ENCODE data around the gene TCEANC2. TPM values are rescaled to one million over a fixed set of nuclear protein-coding genes. Genes with fewer than 3 reads are reported as not detected.

The TCEANC2 gene
- total and polyA plus RNA-seq, 2 donors (not counting 3 experiments of a cell fraction or from before 2014, with no cell fraction given) = 3.2 to 6.1 TPM

GRCh38 chr1:54010415-54011117, 42.8 kb upstream of the TCEANC2 start:
- no peaks in the 10 kb centered on the region for H3K79me2 ChIP-seq (ENCODE audit: control insufficient read depth, insufficient read depth, low read length)
- H3K27me3 ChIP-seq (ENCODE audit: control insufficient read depth in 2 of 2, insufficient read depth in 2 of 2, low read length in 2 of 2) = peaks cover 0 to 5% of the 10 kb centered on the region in 2 experiments
- no peaks in the 10 kb centered on the region for H4K20me1 ChIP-seq (replicated peaks; ENCODE audit: control insufficient read depth, extremely low read depth, insufficient read depth, low read length)
- dilution Hi-C loops (cut with MboI; ENCODE audit: extremely low pct_ligation_motif_present, low sequenced_read_pairs) = no loop called here
- ChIA-PET POLR2A (no interaction called here), CTCF (interaction anchor here (1.3 kb wide), 1 partner anchor 18 kb away, joined by 3 read pairs; no protein-coding TSS in a partner anchor)
- no peak for FAIRE-seq
- no peaks in the 10 kb centered on the region for H3K4me1 ChIP-seq (ENCODE audit: control insufficient read depth, extremely low read depth, insufficient read depth, low read length)
- no peak overlapping the region for H3K9ac ChIP-seq (replicated peaks; ENCODE audit: extremely low read depth, insufficient read depth, low read length)
- H3K9me3 ChIP-seq (replicated peaks; ENCODE audit: control insufficient read depth, insufficient read depth, low read length) = no peaks in the 10 kb centered on the region
- H3K27ac ChIP-seq (ENCODE audit: insufficient read depth, low read depth, low read length) = no peak overlapping the region
- H3K4me2 ChIP-seq (ENCODE audit: insufficient read depth, low read length) = no peak overlapping the region
- DNase-seq (ENCODE audit: low read depth, low spot score) = no peak
- BruUV-seq (replicated peaks) = no TSS peak
- no peak overlapping the region for H2AFZ ChIP-seq (ENCODE audit: low read depth, low read length)
- intact Hi-C loops (cut with micrococcal nuclease) = no loop called here
- no peaks in the 10 kb centered on the region for H3K9me1 ChIP-seq (replicated peaks; ENCODE audit: control insufficient read depth, extremely low read depth, insufficient read depth, low read length)
- H3K4me3 ChIP-seq (replicated peaks in 1 of 3; ENCODE audit: insufficient read depth in 1 of 3, low read depth in 1 of 3, low read length in 3 of 3) = no peak overlapping the region
- no peak for TF ChIP-seq CTCF (IDR thresholded peaks at IDR 0.05; ENCODE audit: extremely low read depth in 1 of 2, insufficient read depth in 1 of 2, low read depth in 1 of 2, low read length in 2 of 2)
- TF ChIP-seq POLR2AphosphoS5 (IDR thresholded peaks at IDR 0.05; ENCODE audit: insufficient read depth, low read depth, low read length) = no peak
- no peak for TF ChIP-seq EZH2 (IDR thresholded peaks at IDR 0.05; ENCODE audit: borderline replicate concordance, low read depth, low read length, severe bottlenecking)
- TF ChIP-seq GATA2 (IDR thresholded peaks at IDR 0.05; ENCODE audit: insufficient read depth, insufficient read length, low read depth, low read length) = no peak
- H3K36me3 ChIP-seq (ENCODE audit: control insufficient read depth in 2 of 2, extremely low read depth in 1 of 2, insufficient read depth in 2 of 2, low read length in 2 of 2) = no peaks in the 10 kb centered on the region
